CD14-positive monocyte (primary cell): ENCODE measurements around the gene RWDD3. TPM values are rescaled to one million over a fixed set of nuclear protein-coding genes. Genes with fewer than 3 reads are reported as not detected.

Experiments
- DNase-seq, 3 donors: peaks; one replicate each; pipeline ENCODE4 v3.0.0-alpha.2; 2011 to 2022
- H2AFZ ChIP-seq: 2 replicates; pipeline ENCODE4 v1.6.0; 2012; ENCODE audit warnings: mild to moderate bottlenecking, low read depth, low read length, inconsistent platforms; ENCODE audit not compliant: insufficient read depth, poor library complexity, severe bottlenecking
- H3K27ac ChIP-seq, 2 donors: 1 replicate in 1 of 2; 2 replicates in 1 of 2; pipeline ENCODE4 v1.5.1; 2012 to 2013; ENCODE audit warnings: low read length in 2 of 2, control low read depth in 1 of 2, inconsistent platforms in 1 of 2, low read depth in 1 of 2, mild to moderate bottlenecking in 1 of 2
- H3K27me3 ChIP-seq, 2 donors: one replicate each; pipeline versions ENCODE4 v1.6.0 to v1.6.1; 2011 to 2013; ENCODE audit warnings: low read length in 2 of 2; ENCODE audit not compliant: control insufficient read depth in 2 of 2, insufficient read depth in 2 of 2
- H3K36me3 ChIP-seq, 2 donors: replicated peaks in 1 of 2; 1 replicate in 1 of 2; 2 replicates in 1 of 2; pipeline versions ENCODE4 v1.5.1 to v1.6.1; 2012 to 2013; ENCODE audit warnings: low read length in 2 of 2, control low read depth in 1 of 2, inconsistent platforms in 1 of 2, mild to moderate bottlenecking in 1 of 2; ENCODE audit not compliant: insufficient read depth in 2 of 2, control insufficient read depth in 1 of 2
- H3K4me1 ChIP-seq, 2 donors: 1 replicate in 1 of 2; 2 replicates in 1 of 2; pipeline versions ENCODE4 v1.5.1 to v1.6.1; 2012 to 2013; ENCODE audit warnings: low read length in 2 of 2, control low read depth in 1 of 2, inconsistent platforms in 1 of 2, mild to moderate bottlenecking in 1 of 2, moderate library complexity in 1 of 2; ENCODE audit not compliant: insufficient read depth in 2 of 2, control insufficient read depth in 1 of 2
- H3K4me2 ChIP-seq: replicated peaks from 2 replicates; pipeline ENCODE3; 2012; ENCODE audit warnings: low read length, moderate library complexity, mild to moderate bottlenecking; ENCODE audit not compliant: poor library complexity, severe bottlenecking; ENCODE audit errors: extremely low read depth
- H3K4me3 ChIP-seq, 3 experiments: fragments of 200-600 bp in 1 of 3; sonication (generic) in 1 of 3; replicated peaks in 1 of 3; 1 replicate in 2 of 3; 2 replicates in 1 of 3; pipeline ENCODE4 v1.5.1; 2011 to 2013; ENCODE audit warnings: low read length in 3 of 3, mild to moderate bottlenecking in 3 of 3, control low read depth in 2 of 3, low read depth in 2 of 3, inconsistent platforms in 1 of 3, moderate library complexity in 1 of 3
- H3K79me2 ChIP-seq: 2 replicates; pipeline ENCODE4 v1.6.0; 2012; ENCODE audit warnings: mild to moderate bottlenecking, control low read depth, inconsistent platforms, low read length, moderate library complexity; ENCODE audit not compliant: insufficient read depth
- H3K9ac ChIP-seq: 2 replicates; pipeline ENCODE4 v1.6.0; 2017; ENCODE audit warnings: low read length, mild to moderate bottlenecking; ENCODE audit not compliant: insufficient read depth, poor library complexity, severe bottlenecking
- H3K9me3 ChIP-seq, 2 donors: replicated peaks in 1 of 2; 1 replicate in 1 of 2; 2 replicates in 1 of 2; pipeline versions ENCODE4 v1.5.1 to v1.6.1; 2012 to 2013; ENCODE audit warnings: low read length in 2 of 2, control low read depth in 1 of 2; ENCODE audit not compliant: control insufficient read depth in 1 of 2, insufficient read depth in 1 of 2
- H4K20me1 ChIP-seq: 2 replicates; pipeline ENCODE4 v1.6.0; 2012; ENCODE audit warnings: mild to moderate bottlenecking, low read length, control low read depth, moderate library complexity; ENCODE audit not compliant: insufficient read depth
- H3K27ac Mint-ChIP-seq, 7 donors: one replicate each; pipeline ENCODE4 v1.8.0; 2020; ENCODE audit warnings: mild to moderate bottlenecking in 7 of 7, mixed read lengths in 7 of 7, moderate library complexity in 6 of 7, inconsistent platforms in 2 of 7
- H3K27me3 Mint-ChIP-seq, 3 donors: one replicate each; pipeline ENCODE4 v1.8.0; 2021 to 2022; ENCODE audit warnings: low read depth in 3 of 3, mild to moderate bottlenecking in 3 of 3, mixed read lengths in 3 of 3, moderate library complexity in 3 of 3, inconsistent platforms in 1 of 3
- H3K36me3 Mint-ChIP-seq, 2 donors: one replicate each; pipeline ENCODE4 v1.8.0; 2020; ENCODE audit warnings: mixed read lengths in 2 of 2, inconsistent platforms in 1 of 2, mild to moderate bottlenecking in 1 of 2
- H3K4me1 Mint-ChIP-seq: one replicate; pipeline ENCODE4 v1.8.0; 2020; ENCODE audit warnings: mild to moderate bottlenecking, mixed read lengths
- H3K4me3 Mint-ChIP-seq, 2 donors: one replicate each; pipeline ENCODE4 v1.8.0; 2020; ENCODE audit warnings: mild to moderate bottlenecking in 2 of 2, mixed read lengths in 2 of 2, moderate library complexity in 1 of 2
- H3K9me3 Mint-ChIP-seq, 7 donors: one replicate each; pipeline ENCODE4 v1.8.0; 2020 to 2022; ENCODE audit warnings: mixed read lengths in 7 of 7, mild to moderate bottlenecking in 6 of 7, moderate library complexity in 6 of 7, inconsistent platforms in 2 of 7
- WGBS: methylation state at CpG from one replicate; pipeline ENCODE4 v1.1.5; 2013; ENCODE audit warnings: missing lambda C conversion rate; ENCODE audit not compliant: insufficient coverage; 5-methylcytosine and 5-hydroxymethylcytosine counted together
- intact Hi-C, 2 donors: fragments of 100-400 bp; cut with micrococcal nuclease; formaldehyde crosslinking; loops; one replicate each; pipeline versions ENCODE4 v1.15.0 to v1.15.1; 2023
- polyA plus RNA-seq, 3 donors: library from polyadenylated mRNA; depleted of rRNA in 1 of 3; unstranded in 2 of 3; stranded (reverse) in 1 of 3; fragments of 300-500 nt in 2 of 3; fragments of >200 nt in 1 of 3; fragmentation: Illumina TruSeq in 2 of 3; gene quantifications; 1 replicate in 2 of 3; 2 replicates in 1 of 3; pipeline ENCODE4 v1.2.3, GENCODE V29; 2012 to 2021
- TF ChIP-seq, protein P1 (sequence below): fragments of 200-600 bp; IDR thresholded peaks from one replicate; pipeline ENCODE4 v1.8.0; 2022; ENCODE audit warnings: antibody characterized with exemption, mild to moderate bottlenecking

RWDD3 gene
- polyA plus RNA-seq, 3 donors: 9.2 to 20.1 (median 18.1) TPM

DNA sequence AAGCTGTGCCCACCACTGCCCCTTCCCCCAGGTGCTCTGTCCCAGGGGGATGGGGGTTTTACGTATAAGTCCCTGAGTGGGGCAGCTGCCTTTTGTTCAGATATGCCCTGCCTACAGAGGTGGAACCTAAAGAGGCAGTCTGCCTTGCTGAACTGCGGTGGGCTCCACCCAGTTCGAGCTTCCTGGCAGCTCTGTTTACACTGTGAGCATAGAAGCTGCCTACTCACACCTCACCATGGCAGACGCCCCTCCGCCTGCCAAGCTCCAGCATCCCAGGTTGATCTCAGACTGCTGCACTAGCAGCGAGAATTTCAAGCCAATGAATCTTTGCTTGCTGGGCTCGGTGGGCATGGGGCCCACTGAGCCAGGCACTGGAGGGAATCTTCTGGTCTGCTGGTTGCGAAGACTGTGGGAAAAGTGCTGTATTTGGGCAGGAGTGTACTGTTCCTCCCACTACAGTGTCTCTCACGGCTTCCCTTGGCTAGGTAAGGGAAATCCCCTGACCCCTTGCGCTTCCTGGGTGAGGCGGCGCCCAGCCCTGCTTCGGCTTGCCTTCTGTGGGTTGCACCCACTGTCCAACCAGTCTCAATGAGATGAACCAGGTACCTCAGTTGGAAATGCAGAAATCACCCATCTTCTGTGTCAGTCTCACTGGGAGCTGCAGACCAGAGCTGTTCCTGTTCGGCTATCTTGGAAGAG lies 17.6 kb upstream of the RWDD3 start:
- no peak overlapping the region for H3K4me3 ChIP-seq
- H3K79me2 ChIP-seq: no peaks in the 10 kb centered on the region
- no peaks in the 10 kb centered on the region for H3K27me3 ChIP-seq
- H3K4me1 ChIP-seq: no peaks in the 10 kb centered on the region
- TF ChIP-seq, protein P1, sequence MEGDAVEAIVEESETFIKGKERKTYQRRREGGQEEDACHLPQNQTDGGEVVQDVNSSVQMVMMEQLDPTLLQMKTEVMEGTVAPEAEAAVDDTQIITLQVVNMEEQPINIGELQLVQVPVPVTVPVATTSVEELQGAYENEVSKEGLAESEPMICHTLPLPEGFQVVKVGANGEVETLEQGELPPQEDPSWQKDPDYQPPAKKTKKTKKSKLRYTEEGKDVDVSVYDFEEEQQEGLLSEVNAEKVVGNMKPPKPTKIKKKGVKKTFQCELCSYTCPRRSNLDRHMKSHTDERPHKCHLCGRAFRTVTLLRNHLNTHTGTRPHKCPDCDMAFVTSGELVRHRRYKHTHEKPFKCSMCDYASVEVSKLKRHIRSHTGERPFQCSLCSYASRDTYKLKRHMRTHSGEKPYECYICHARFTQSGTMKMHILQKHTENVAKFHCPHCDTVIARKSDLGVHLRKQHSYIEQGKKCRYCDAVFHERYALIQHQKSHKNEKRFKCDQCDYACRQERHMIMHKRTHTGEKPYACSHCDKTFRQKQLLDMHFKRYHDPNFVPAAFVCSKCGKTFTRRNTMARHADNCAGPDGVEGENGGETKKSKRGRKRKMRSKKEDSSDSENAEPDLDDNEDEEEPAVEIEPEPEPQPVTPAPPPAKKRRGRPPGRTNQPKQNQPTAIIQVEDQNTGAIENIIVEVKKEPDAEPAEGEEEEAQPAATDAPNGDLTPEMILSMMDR: no peak
- Mint-ChIP-seq H3K4me3 (no peak overlapping the region), H3K36me3 (no peaks in the 10 kb centered on the region), H3K4me1 (no peaks in the 10 kb centered on the region), H3K27ac (no peak overlapping the region), H3K9me3 (peaks cover under 1 to 13% (median 8%) of the 10 kb centered on the region in 7 donors), H3K27me3 (peaks cover 2 to 5% (median 5%) of the 10 kb centered on the region in 3 donors)
- no peak for DNase-seq
- peaks cover 0 to 7% of the 10 kb centered on the region in 2 donors for H3K9me3 ChIP-seq
- H3K27ac ChIP-seq: no peak overlapping the region
- intact Hi-C loops: no loop called here
- no peaks in the 10 kb centered on the region for H3K36me3 ChIP-seq
- H4K20me1 ChIP-seq: no peaks in the 10 kb centered on the region
- 100% methylated on average over 13 of the region's 14 CpGs for WGBS
- no peak overlapping the region for H3K4me2 ChIP-seq
- H3K9ac ChIP-seq: no peak overlapping the region
- no peak overlapping the region for H2AFZ ChIP-seq

DNA sequence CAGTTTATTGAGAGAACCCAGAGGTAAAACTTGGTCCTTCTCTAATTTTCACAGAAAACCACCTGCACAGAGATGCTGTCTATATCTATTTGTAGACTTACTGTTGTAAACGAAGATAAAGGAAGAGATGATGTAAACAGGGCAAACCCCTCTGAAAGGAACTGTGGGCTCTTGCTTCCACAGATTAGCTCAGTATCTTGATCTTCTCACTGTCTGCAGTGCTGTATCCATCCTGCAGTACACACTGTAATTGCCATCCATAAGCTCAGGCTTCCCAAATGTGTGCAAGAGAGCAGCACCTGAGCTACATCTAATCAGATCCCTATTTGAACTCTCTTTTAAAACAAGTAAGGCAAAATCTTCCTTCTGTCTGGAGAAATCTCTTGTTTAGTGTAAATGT lies 16.6 kb upstream of the RWDD3 start:
- Mint-ChIP-seq H3K27ac (no peak overlapping the region), H3K27me3 (peaks cover 2 to 5% (median 5%) of the 10 kb centered on the region in 3 donors), H3K9me3 (peaks cover 0 to 13% (median 8%) of the 10 kb centered on the region in 7 donors), H3K4me3 (no peak overlapping the region), H3K36me3 (no peaks in the 10 kb centered on the region), H3K4me1 (no peaks in the 10 kb centered on the region)
- H3K4me1 ChIP-seq: no peaks in the 10 kb centered on the region
- H3K27me3 ChIP-seq: no peaks in the 10 kb centered on the region
- TF ChIP-seq, protein P1: no peak
- peaks cover 0 to 7% of the 10 kb centered on the region in 2 donors for H3K9me3 ChIP-seq
- no peak for DNase-seq
- no peak overlapping the region for H2AFZ ChIP-seq
- H3K27ac ChIP-seq: no peak overlapping the region
- no peaks in the 10 kb centered on the region for H3K36me3 ChIP-seq
- no peaks in the 10 kb centered on the region for H3K79me2 ChIP-seq
- intact Hi-C loops: no loop called here
- no peak overlapping the region for H3K4me3 ChIP-seq
- no peaks in the 10 kb centered on the region for H4K20me1 ChIP-seq
- H3K4me2 ChIP-seq: no peak overlapping the region
- no CpG with 5 or more reads among the region's 1 CpG for WGBS
- no peak overlapping the region for H3K9ac ChIP-seq
